Urinary bladder (tissue), 4 donors: ENCODE results near the gene BCAS3. TPM values are rescaled to one million over a fixed set of nuclear protein-coding genes. Genes with fewer than 3 reads are reported as not detected.
A peak's percentile ranks its signal among the peaks of the same experiment; 100 is the strongest.
"Not testable (repeated sequence)": the region's sequence is repeated elsewhere in the genome, so short reads cannot be mapped to it uniquely, and the experiment has no call there.

ENCODE experiments used
- DNase-seq: peaks from one replicate; pipeline ENCODE4 v3.0.0-alpha.2; 2015; ENCODE audit errors: extremely low spot score
- H3K27ac ChIP-seq: one replicate; pipeline ENCODE4 v1.5.1; 2013; ENCODE audit warnings: low read depth, mild to moderate bottlenecking, moderate library complexity
- H3K36me3 ChIP-seq: one replicate; pipeline ENCODE4 v1.6.1; 2013; ENCODE audit warnings: mild to moderate bottlenecking, moderate library complexity; ENCODE audit not compliant: insufficient read depth
- H3K4me1 ChIP-seq: one replicate; pipeline ENCODE4 v1.6.1; 2013; ENCODE audit warnings: mild to moderate bottlenecking, moderate library complexity; ENCODE audit not compliant: insufficient read depth
- H3K4me3 ChIP-seq: one replicate; pipeline ENCODE4 v1.5.1; 2013; ENCODE audit warnings: low read depth, low read length
- WGBS: extraction: QIAGEN DNeasy Blood & Tissue Kit; methylation state at CpG from one replicate; pipeline ENCODE4 v1.1.7; 2013; 5-methylcytosine and 5-hydroxymethylcytosine counted together
- polyA plus RNA-seq: library from polyadenylated mRNA; stranded (reverse); fragments of 200-250 nt; gene quantifications from one replicate; pipeline ENCODE4 v1.2.3, GENCODE V29; 2013
- total RNA-seq: library from RNA; depleted of rRNA; stranded (reverse); fragments of >200 nt; gene quantifications from one replicate; pipeline ENCODE4 v1.2.3, GENCODE V29; 2014
- donor health status: healthy with polysubstance abuse.
- donor health status: healthy.

BCAS3 gene
- total and polyA plus RNA-seq, 2 donors: 17.6 to 72.4 TPM

DNA sequence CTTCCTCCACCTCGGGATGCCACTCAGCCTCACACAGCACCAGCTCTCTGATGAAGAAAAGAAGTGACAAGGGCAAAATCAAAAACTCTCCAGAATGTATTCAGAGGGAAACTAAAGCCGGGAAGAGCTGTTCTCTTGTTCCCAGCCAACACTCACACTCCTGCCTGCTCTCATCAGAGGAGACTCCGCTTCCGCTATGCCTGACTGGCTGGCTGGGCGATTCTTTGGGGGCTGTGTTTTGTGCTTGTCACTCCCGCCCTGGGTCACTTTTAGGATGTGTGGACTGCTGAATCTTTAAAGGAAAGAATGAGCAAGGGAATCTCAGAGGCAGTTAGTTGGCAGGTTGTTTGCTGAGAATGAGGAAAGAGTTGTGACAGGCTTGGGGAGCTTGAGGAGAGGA, 667.4 kb downstream of the BCAS3 start:
- Histone ChIP-seq H3K36me3 (no peaks in the 10 kb centered on the region), H3K4me1 (no peaks in the 10 kb centered on the region), H3K27ac (no peak overlapping the region), H3K4me3 (no peak overlapping the region)
- 85% methylated on average over 6 of the region's 6 CpGs for WGBS
- DNase-seq: no peak

DNA sequence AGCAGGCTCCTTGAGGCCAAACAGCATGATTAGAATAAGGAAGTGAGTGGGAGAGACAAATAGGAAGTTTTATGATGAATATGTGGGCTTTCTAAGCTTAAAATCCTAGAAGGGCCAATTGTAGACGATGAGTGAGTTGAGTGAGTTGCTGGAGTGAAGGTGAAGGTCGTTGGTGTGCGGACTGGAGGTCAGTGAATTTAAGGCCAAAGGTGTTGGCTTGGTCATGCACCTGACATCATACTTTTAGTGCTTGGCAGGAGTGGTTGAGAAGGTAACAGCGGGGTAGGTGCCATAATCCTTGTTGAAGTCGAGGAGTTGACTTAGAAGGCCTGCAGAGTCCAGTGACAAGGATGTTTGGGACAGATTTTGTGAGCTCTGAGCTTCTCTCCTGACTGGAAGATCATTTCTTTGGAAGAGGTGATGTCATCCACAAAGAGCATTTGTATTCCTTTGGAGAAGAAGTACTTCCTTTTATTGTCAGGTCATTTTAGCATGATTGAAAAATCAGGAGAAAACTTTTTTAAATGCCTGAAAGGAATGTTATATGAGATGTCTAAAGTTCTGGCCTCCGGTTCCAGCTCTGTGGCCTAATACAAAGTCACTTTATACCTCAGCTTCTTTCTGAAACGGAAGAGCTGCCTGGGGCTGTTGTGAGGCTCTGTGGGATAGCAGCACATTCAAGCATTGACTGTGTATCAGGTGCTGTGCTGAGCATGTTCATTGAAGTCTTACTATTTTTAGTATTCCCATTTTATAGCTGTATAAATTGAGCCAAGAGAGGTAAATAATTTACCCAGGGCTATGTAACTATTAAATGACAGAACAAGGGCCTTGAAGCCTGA, 668.4 kb downstream of the BCAS3 start:
- no peaks in the 10 kb centered on the region for H3K36me3 ChIP-seq
- H3K27ac ChIP-seq: no peak overlapping the region
- no peak overlapping the region for H3K4me3 ChIP-seq
- DNase-seq: no peak
- WGBS: 89% methylated on average over 7 of the region's 7 CpGs
- no peaks in the 10 kb centered on the region for H3K4me1 ChIP-seq

DNA sequence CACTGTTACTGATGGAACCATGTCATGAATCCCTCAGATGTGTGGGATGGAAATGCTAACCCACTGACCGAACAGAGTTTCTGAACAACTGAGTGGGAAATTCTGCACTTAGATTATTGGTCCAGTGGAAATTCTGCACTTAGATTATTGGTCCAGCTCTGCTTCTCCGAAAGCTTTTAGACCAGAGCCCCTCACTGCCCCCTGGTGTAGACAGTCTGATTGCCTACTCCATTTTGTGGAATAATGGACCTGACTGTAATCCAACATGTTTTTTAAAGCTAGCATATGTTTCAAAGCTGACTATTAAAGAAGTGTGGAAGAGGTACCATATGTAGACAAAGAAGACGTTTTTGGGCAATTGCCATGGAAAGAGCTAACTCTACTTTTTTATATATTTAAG, 671.7 kb downstream of the BCAS3 start:
- no peaks in the 10 kb centered on the region for H3K36me3 ChIP-seq
- no peaks in the 10 kb centered on the region for H3K4me1 ChIP-seq
- 91% methylated on average over 3 of the region's 3 CpGs for WGBS
- no peak overlapping the region for H3K27ac ChIP-seq
- no peak for DNase-seq
- H3K4me3 ChIP-seq: no peak overlapping the region

DNA sequence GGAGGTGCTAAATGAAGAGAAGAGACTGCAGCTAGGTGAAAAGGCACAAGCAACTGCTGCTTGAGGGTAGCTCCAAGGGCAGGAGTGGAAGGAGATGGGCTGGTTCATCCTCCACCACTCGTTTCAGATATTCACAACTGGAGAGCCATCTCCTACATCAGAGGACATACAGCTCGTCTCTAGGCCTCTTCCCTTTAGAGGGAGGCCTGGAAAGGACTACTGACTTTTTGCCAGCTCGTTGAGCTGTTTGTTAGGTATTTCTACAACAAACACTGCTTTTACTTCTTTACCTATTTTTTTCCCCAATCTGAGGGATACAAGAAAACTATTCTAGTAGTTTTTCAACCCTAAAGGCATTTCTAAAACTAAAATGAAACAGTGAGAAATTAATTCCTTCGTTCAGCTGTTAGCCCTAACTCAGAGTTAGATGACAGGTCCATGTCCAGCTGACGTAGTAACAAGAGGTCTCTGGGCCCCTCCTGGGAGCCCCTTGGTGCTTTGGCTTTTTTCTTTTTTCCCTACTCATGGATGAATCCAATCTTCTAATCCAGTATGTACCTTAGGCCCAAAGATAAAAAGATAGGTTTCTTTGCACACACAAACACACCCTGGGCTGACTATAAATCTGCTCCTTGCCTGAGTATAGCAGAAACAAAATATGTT, 674.2 kb downstream of the BCAS3 start:
- Histone ChIP-seq H3K4me3 (no peak overlapping the region), H3K27ac (no peak overlapping the region), H3K36me3 (no peaks in the 10 kb centered on the region), H3K4me1 (no peaks in the 10 kb centered on the region)
- WGBS: 79% methylated on average over 5 of the region's 5 CpGs
- no peak for DNase-seq

DNA sequence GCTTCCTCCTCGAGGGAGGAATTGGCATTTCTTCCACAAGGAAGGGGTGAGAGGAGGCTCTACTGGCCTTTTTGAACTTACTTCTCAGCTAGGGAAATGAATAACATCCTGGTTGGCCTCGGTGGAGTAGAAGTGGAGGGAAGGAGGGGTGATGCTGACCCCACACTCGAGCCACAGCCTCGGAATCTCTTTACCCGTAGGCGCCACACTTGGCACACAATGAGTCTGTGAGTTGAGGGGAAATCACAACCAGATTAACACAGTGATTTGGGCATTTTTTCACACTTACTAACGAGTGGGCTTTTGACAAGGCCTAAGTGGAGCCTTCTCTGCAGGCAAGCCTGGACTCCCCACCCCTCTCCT, 674.7 kb downstream of the BCAS3 start:
- Histone ChIP-seq H3K4me3 (no peak overlapping the region), H3K4me1 (no peaks in the 10 kb centered on the region), H3K36me3 (no peaks in the 10 kb centered on the region), H3K27ac (peak overlapping the region; percentile 30)
- 68% methylated on average over 7 of the region's 7 CpGs for WGBS
- no peak for DNase-seq

DNA sequence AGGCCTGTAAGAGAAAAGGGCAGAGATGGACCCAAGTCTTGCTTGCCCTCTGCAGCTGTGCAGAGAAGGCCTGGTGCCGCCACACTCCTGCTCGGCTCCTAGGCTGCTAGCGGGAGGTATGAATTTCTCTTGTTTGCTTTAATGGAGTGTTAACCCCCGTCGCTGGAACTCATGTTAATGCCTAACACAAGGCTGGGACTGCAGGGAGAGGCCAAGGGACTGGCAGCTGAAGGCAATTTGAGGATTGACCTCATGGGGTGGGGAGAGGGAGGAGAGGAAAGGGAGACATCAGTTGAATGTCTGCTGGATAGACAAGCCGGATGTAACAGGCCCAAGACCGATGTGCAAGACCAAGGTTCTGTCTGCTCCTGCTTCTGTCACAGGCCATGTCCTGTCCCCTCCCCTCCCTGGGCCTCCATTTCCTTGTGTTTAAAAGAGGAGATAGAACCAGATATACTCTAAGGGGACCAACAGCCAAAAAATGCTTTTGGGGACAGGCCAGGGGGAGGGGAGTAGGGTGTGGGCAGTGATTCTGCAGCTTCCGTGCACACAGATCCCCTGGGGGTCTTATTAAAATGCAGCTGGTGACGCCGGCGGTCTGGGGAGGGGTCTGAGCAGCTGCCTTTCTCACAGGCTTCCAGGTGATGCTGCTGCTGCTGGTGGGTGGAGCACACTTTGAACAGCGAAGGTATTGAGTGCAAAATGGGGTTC, 675.3 kb downstream of the BCAS3 start:
- 86% methylated on average over 12 of the region's 12 CpGs for WGBS
- Histone ChIP-seq H3K36me3 (no peaks in the 10 kb centered on the region), H3K4me3 (no peak overlapping the region), H3K4me1 (no peaks in the 10 kb centered on the region), H3K27ac (peak overlapping the region; percentile 30)
- DNase-seq: no peak

DNA sequence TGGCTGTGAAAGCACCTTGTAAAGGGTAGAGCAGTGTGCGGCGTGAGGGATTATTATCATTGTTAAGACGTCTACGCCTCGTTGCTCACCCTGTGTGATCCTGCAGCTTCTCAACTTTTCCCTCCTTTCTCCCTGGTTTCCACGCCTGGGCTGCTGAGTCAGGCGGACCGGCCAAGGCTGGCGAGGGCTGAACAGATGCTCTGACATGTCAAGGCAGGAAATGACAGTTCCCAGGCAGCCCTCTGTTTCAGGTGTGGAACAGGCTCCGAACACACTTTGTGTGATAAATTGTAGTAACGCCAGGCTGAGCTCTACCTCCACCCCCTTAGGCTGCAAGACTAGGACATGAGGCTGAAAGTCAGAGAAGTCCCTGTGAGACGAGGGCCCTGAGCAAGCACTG, 676.0 kb downstream of the BCAS3 start:
- DNase-seq: no peak
- no peak overlapping the region for H3K27ac ChIP-seq
- 88% methylated on average over 12 of the region's 12 CpGs for WGBS
- no peaks in the 10 kb centered on the region for H3K4me1 ChIP-seq
- no peaks in the 10 kb centered on the region for H3K36me3 ChIP-seq
- H3K4me3 ChIP-seq: no peak overlapping the region

DNA sequence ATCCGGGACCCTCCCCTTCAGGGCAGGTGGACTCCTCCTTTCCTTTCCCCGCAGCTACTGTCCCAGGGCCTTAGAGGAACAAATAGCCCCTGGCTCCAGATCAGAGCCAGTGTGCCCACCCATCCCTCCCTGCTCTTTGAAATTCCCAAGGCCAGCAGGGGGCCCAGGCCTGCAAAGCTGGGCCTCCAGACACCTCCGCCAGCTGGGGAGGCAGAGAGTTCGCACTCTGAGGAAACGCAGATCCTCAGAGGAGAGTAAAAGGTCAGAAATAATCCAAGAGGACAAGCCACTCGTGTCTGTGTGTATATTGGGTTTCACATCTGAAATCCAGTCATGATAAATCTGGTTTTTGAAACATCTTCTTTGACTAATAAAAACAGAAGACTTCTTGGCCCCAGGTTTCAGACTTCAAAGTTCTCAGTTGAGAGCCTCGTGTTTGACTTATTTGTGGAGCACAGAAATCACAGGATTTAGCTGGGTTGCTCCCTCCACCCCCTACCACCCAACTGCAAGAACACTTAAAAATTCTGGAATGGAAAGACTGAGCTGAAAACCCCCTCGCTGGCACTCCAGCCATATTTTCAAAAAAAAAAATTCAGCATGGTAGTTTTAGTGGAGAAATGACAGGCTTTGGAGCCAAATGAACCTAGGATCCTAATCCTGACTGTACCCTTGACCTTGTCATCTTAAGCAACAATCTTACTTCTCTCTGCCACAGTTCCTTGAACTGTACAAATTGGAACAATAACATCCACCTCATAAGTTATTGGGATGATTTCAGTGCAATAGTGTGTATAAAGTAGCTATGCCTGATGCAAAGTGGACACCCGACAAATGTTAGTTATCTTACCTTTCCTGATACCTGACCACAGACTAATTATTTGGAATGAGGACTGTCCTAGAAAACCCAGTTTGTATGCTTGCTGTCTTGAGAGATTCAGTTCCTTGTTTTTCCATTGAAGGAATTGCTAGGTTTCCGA, 677.5 kb downstream of the BCAS3 start:
- Histone ChIP-seq H3K4me1 (no peaks in the 10 kb centered on the region), H3K27ac (peak overlapping the region; percentile 18), H3K36me3 (no peaks in the 10 kb centered on the region), H3K4me3 (no peak overlapping the region)
- WGBS: 67% methylated on average over 10 of the region's 10 CpGs
- DNase-seq: no peak

DNA sequence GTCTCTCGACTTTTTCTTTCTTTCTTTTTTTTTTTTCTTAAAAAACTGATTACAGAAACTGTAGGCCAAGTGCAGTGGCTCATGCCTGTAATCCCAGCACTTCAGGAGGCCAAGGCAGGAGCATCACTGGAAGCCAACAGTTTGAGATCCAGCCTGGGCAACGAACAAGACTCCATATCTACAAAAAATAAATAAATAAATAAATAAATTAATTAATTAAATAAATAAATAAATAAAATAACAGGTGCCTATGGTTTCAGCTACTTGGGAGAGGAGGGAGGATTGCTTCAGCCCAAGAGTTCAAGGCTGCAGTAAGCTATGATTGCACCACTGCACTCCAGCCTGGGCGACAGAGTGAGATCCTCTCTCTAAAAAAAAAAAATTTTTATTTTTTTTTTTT, 679.4 kb downstream of the BCAS3 start:
- not testable (repeated sequence) for H3K36me3 ChIP-seq, H3K27ac ChIP-seq, H3K4me1 ChIP-seq, DNase-seq, H3K4me3 ChIP-seq
- 85% methylated on average over 3 of the region's 3 CpGs for WGBS

DNA sequence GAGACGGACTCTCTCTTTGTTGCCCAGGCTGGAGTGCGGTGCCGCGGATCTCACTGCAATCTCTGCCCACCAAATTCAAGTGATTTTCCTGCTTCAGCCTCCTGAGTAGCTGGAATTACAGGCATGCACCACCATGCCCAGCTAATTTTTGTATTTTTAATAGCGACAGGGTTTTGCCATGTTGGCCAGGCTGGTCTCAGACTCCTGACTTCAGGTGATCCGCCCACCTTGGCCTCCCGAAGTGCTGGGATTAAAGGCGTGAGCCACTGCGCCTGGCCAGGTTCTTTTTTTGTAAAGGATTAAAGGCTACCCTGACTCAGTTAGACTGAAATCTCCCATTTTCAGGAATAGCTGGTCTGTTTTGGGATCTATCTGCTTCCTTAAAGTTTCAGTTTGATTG, 681.9 kb downstream of the BCAS3 start:
- H3K4me1 ChIP-seq, H3K36me3 ChIP-seq, H3K27ac ChIP-seq, DNase-seq, H3K4me3 ChIP-seq: not testable (repeated sequence)
- 96% methylated on average over 9 of the region's 9 CpGs for WGBS

DNA sequence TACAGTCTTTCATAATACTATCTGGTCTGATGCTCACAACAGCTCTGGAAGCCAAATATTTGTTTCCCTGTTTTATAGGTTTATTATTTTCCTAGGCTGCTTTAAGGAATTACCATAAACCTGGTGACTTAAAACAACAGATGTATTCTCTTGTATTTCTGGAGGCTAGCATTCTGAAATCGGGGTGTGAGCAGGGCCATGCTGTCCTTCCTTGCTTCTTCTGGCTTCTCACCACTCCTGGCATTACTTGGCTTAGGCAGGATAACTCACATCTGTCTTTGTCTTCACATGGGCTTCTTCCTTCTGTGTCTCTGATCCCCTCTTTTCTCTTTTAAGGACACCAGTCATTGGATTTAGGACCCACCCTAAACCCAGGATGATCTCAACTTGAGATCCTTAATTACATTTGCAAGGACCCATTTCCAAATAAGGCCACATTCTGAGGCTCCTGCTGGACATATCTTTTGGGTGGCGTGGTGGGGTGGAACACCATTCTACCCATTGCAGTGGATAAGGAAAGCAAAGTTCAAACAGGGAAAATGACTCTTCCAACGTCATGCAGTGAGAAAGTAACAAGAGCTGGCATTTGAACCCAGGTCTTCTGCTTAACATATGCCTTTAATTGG, 682.8 kb downstream of the BCAS3 start:
- H3K4me1 ChIP-seq: no peaks in the 10 kb centered on the region
- DNase-seq: no peak
- 92% methylated on average over 3 of the region's 3 CpGs for WGBS

DNA sequence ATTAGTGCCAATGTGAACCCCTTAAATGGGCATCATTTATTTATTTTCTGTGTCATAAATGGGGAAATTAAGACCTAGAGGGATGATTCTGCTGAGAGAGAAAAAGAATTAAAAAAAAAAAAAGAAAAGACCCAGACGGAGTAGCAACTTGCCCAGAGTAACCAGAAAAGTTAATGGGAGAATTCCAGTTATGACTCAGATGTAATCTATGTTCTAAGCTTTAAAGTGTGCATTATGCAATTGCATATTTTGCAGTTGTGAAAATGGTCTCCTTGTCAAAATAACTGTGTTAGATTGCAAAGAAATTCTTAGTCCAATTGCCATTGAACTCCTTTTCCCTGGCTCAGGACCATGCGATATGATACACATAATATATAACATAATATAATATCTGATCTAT, 683.4 kb downstream of the BCAS3 start:
- DNase-seq: no peak
- no peak overlapping the region for H3K4me3 ChIP-seq
- no peaks in the 10 kb centered on the region for H3K36me3 ChIP-seq
- no peak overlapping the region for H3K27ac ChIP-seq
- 74% methylated on average over 2 of the region's 2 CpGs for WGBS
- no peaks in the 10 kb centered on the region for H3K4me1 ChIP-seq

More for the DNA sequence above, 682.8 kb downstream of the BCAS3 start:
- Histone ChIP-seq H3K36me3 (no peaks in the 10 kb centered on the region), H3K27ac (no peak overlapping the region), H3K4me3 (no peak overlapping the region)

DNA sequence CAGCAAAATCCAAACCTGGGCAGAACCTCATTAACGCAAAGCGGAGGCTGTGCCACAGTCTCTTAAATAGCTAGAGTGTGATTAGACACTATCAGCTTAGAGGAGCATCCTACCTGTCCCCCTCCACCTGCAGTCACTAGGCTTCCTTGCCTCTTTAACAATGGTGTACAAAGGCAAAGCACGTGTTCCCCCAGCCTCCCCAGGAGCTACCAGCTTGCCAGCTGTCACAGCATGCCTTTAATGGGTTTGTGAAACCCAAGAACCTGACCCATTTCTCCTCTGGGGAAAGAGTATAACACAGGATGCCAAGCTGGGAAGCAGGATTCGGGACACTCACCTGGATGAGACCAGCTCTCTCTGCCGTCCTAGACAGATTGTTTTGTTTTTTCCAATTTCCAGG, 684.7 kb downstream of the BCAS3 start:
- H3K36me3 ChIP-seq: no peaks in the 10 kb centered on the region
- WGBS: 87% methylated on average over 5 of the region's 5 CpGs
- H3K4me3 ChIP-seq: no peak overlapping the region
- H3K4me1 ChIP-seq: no peaks in the 10 kb centered on the region
- DNase-seq: no peak
- H3K27ac ChIP-seq: no peak overlapping the region
